IMR-90 (cell line): ENCODE measurements around the gene DNAH17. TPM values are rescaled to one million over a fixed set of nuclear protein-coding genes. Genes with fewer than 3 reads are reported as not detected.

Experiments used
- ATAC-seq: fragments of 200-7000 bp; cut with Tn5 transposase; 2 replicates; pipeline ENCODE4 v1.9.1; 2020; ENCODE audit warnings: low read depth, mild to moderate bottlenecking, moderate library complexity
- BruUV-seq: library from RNA; stranded (reverse); fragments of 400-500 nt; replicated peaks from 2 replicates; lab custom pipeline; 2021; lab: Mats Ljungman, UMichigan
- CTCF ChIA-PET: fragments of 300-600 bp; formaldehyde crosslinking; extraction: SDS; loops from one replicate; lab custom pipeline; 2021; ENCODE audit warnings: antibody characterized with exemption; lab: Yijun Ruan, JAX
- POLR2A ChIA-PET: fragments of 300-600 bp; sonication (Branson Sonifier 250); formaldehyde crosslinking; loops from one replicate; lab custom pipeline; 2022; ENCODE audit warnings: antibody characterized with exemption; ENCODE audit not compliant: unreplicated experiment; lab: Charles Lee
- DNase-seq: peaks from one replicate; pipeline ENCODE4 v3.0.0; 2013
- H2AFZ ChIP-seq: replicated peaks from 2 replicates; pipeline ENCODE3; 2013; ENCODE audit warnings: low read length, mild to moderate bottlenecking; ENCODE audit not compliant: poor library complexity
- H2AK5ac ChIP-seq: 2 replicates; pipeline ENCODE4 v1.6.1; 2013; ENCODE audit warnings: low read depth, low read length, inconsistent platforms
- H2AK9ac ChIP-seq: replicated peaks from 2 replicates; pipeline ENCODE3; 2013; ENCODE audit warnings: mild to moderate bottlenecking, low read depth, low read length, moderate library complexity; ENCODE audit not compliant: poor library complexity
- H2BK120ac ChIP-seq: 2 replicates; pipeline ENCODE4 v1.6.1; 2013; ENCODE audit warnings: low read depth, low read length, inconsistent platforms
- H2BK15ac ChIP-seq: 3 replicates; pipeline ENCODE4 v1.6.1; 2013; ENCODE audit warnings: low read depth, low read length, inconsistent platforms
- H2BK20ac ChIP-seq: 2 replicates; pipeline ENCODE4 v1.6.1; 2013; ENCODE audit warnings: low read depth, mild to moderate bottlenecking, inconsistent platforms, low read length, moderate library complexity
- H2BK5ac ChIP-seq: 2 replicates; pipeline ENCODE4 v1.6.1; 2013; ENCODE audit warnings: mild to moderate bottlenecking, low read depth, low read length, inconsistent platforms; ENCODE audit not compliant: poor library complexity, severe bottlenecking
- H3K14ac ChIP-seq: replicated peaks from 2 replicates; pipeline ENCODE4 v1.6.1; 2013; ENCODE audit warnings: low read depth, low read length, inconsistent platforms
- H3K18ac ChIP-seq: 2 replicates; pipeline ENCODE4 v1.6.1; 2013; ENCODE audit warnings: low read depth, low read length, control low read depth
- H3K23ac ChIP-seq: 2 replicates; pipeline ENCODE4 v1.6.1; 2013; ENCODE audit warnings: low read depth, low read length, inconsistent platforms
- H3K27ac ChIP-seq: 2 replicates; pipeline ENCODE4 v1.5.1; 2013; ENCODE audit warnings: mild to moderate bottlenecking, control low read depth, low read length; ENCODE audit not compliant: insufficient read depth
- H3K27me3 ChIP-seq: 2 replicates; pipeline ENCODE4 v1.6.1; 2013; ENCODE audit warnings: low read length; ENCODE audit not compliant: control insufficient read depth, insufficient read depth
- H3K36me3 ChIP-seq: 2 replicates; pipeline ENCODE4 v1.6.1; 2013; ENCODE audit warnings: low read length, mixed read lengths; ENCODE audit not compliant: control insufficient read depth, insufficient read depth
- H3K4ac ChIP-seq: 2 replicates; pipeline ENCODE4 v1.6.1; 2013; ENCODE audit warnings: low read depth, low read length, inconsistent platforms
- H3K4me1 ChIP-seq: 2 replicates; pipeline ENCODE4 v1.6.1; 2013; ENCODE audit warnings: low read length, mixed read lengths; ENCODE audit not compliant: control insufficient read depth, insufficient read depth
- H3K4me2 ChIP-seq: 2 replicates; pipeline ENCODE4 v1.6.1; 2013; ENCODE audit warnings: low read depth, mild to moderate bottlenecking, control low read depth, low read length, moderate library complexity
- H3K4me3 ChIP-seq: 2 replicates; pipeline ENCODE4 v1.5.1; 2013; ENCODE audit warnings: low read depth, mild to moderate bottlenecking, control low read depth, low read length, moderate library complexity; ENCODE audit not compliant: insufficient read depth
- H3K56ac ChIP-seq: 2 replicates; pipeline ENCODE4 v1.6.1; 2013; ENCODE audit warnings: low read length, inconsistent platforms; ENCODE audit not compliant: insufficient read depth; ENCODE audit errors: extremely low read depth
- H3K79me1 ChIP-seq, 2 experiments: 2 replicates each; pipeline ENCODE4 v1.6.1; 2013; ENCODE audit warnings: low read length in 2 of 2, inconsistent platforms in 1 of 2, low read depth in 1 of 2
- H3K9ac ChIP-seq: 2 replicates; pipeline ENCODE4 v1.6.1; 2013; ENCODE audit warnings: low read depth, low read length, control low read depth
- H3K9me1 ChIP-seq: 2 replicates; pipeline ENCODE4 v1.6.1; 2013; ENCODE audit warnings: low read length, inconsistent platforms; ENCODE audit not compliant: insufficient read depth
- H3K9me3 ChIP-seq: 2 replicates; pipeline ENCODE4 v1.6.1; 2013; ENCODE audit warnings: low read length; ENCODE audit not compliant: control insufficient read depth, insufficient read depth
- H4K20me1 ChIP-seq: 2 replicates; pipeline ENCODE4 v1.6.1; 2013; ENCODE audit warnings: low read length, inconsistent platforms; ENCODE audit not compliant: insufficient read depth
- H4K5ac ChIP-seq: 2 replicates; pipeline ENCODE4 v1.6.1; 2013; ENCODE audit warnings: mild to moderate bottlenecking, low read depth, low read length, control low read depth
- H4K8ac ChIP-seq, 2 experiments: 2 replicates each; pipeline ENCODE4 v1.6.1; 2013; ENCODE audit warnings: low read depth in 2 of 2, low read length in 2 of 2, control low read depth in 1 of 2, inconsistent platforms in 1 of 2
- H4K91ac ChIP-seq: 2 replicates; pipeline ENCODE4 v1.6.1; 2013; ENCODE audit warnings: low read depth, low read length, inconsistent platforms; ENCODE audit not compliant: insufficient read depth
- BHLHE40 ChIP-seq: fragments of 150-350 bp; IDR thresholded peaks from 2 replicates; pipeline ENCODE4 v1.6.1; 2016; ENCODE audit warnings: mild to moderate bottlenecking, low read depth, low read length
- CEBPB ChIP-seq: IDR thresholded peaks from 2 replicates; pipeline ENCODE4 v1.6.1; 2012; ENCODE audit warnings: low read depth, low read length, improper control_type of control experiment
- FOS ChIP-seq: fragments of 150-350 bp; IDR thresholded peaks from 2 replicates; pipeline ENCODE4 v1.6.1; 2016; ENCODE audit warnings: low read depth, low read length
- MAFK ChIP-seq: IDR thresholded peaks from 2 replicates; pipeline ENCODE4 v1.6.1; 2012; ENCODE audit warnings: low read depth, low read length, improper control_type of control experiment
- MAZ ChIP-seq: IDR thresholded peaks from 2 replicates; pipeline ENCODE4 v1.6.1; 2012; ENCODE audit warnings: low read depth, mild to moderate bottlenecking, low read length, improper control_type of control experiment, moderate library complexity, borderline replicate concordance
- MXI1 ChIP-seq: IDR thresholded peaks from 2 replicates; pipeline ENCODE4 v1.6.1; 2012; ENCODE audit warnings: low read depth, mild to moderate bottlenecking, low read length, moderate library complexity, borderline replicate concordance
- NFE2L2 ChIP-seq: fragments of 150-350 bp; IDR thresholded peaks from 2 replicates; pipeline ENCODE4 v1.6.1; 2016; ENCODE audit warnings: low read depth, mild to moderate bottlenecking, low read length
- POLR2A ChIP-seq: IDR thresholded peaks from 2 replicates; pipeline ENCODE4 v1.6.1; 2012; ENCODE audit warnings: mild to moderate bottlenecking, low read depth, low read length
- RAD21 ChIP-seq: IDR thresholded peaks from 2 replicates; pipeline ENCODE4 v1.6.1; 2012; ENCODE audit warnings: low read length, improper control_type of control experiment
- RCOR1 ChIP-seq: IDR thresholded peaks from 2 replicates; pipeline ENCODE4 v1.6.1; 2012; ENCODE audit warnings: mild to moderate bottlenecking, low read length, improper control_type of control experiment; ENCODE audit not compliant: insufficient replicate concordance
- SMC3 ChIP-seq: fragments of 150-350 bp; IDR thresholded peaks from 2 replicates; pipeline ENCODE4 v1.6.1; 2016; ENCODE audit warnings: low read depth, mild to moderate bottlenecking, antibody characterized with exemption, low read length, moderate library complexity
- USF2 ChIP-seq: fragments of 150-350 bp; IDR thresholded peaks from 2 replicates; pipeline ENCODE4 v1.6.1; 2017; ENCODE audit warnings: mild to moderate bottlenecking, antibody characterized with exemption, low read length, low read depth
- WGBS, 2 experiments: methylation state at CpG; one replicate each; pipeline versions ENCODE4 v1.1.5 to v1.1.7; 2013; ENCODE audit warnings: missing lambda C conversion rate in 2 of 2; ENCODE audit not compliant: insufficient read length in 1 of 2; ENCODE audit errors: extremely low coverage in 2 of 2; 5-methylcytosine and 5-hydroxymethylcytosine counted together
- dilution Hi-C: fragments of 300-500 bp; cut with HindIII; formaldehyde crosslinking; loops from one replicate; pipeline ENCODE4 v1.14.3; 2018; ENCODE audit warnings: low sequenced_read_pairs; ENCODE audit not compliant: unreplicated experiment
- in situ Hi-C: fragments of 300-500 bp; cut with MboI; formaldehyde crosslinking; loops from 3 replicates; pipeline ENCODE4 v1.14.3; 2019; ENCODE audit warnings: low sequenced_read_pairs, inconsistent platforms, mixed read lengths
- intact Hi-C: fragments of 100-400 bp; cut with micrococcal nuclease; formaldehyde crosslinking; loops from 2 replicates; pipeline ENCODE4 v1.10.0; 2022
- polyA plus RNA-seq, 3 experiments: library from polyadenylated mRNA; depleted of rRNA; stranded (reverse); fragments of >200 nt; gene quantifications; 2 replicates each; pipeline ENCODE4 v1.2.3, GENCODE V29; 2012; ENCODE audit warnings: low replicate concordance in 1 of 3
- total RNA-seq: library from RNA; depleted of rRNA; stranded (reverse); fragments of >200 nt; gene quantifications from 2 replicates; pipeline ENCODE4 v1.2.3, GENCODE V29; 2012
- TF ChIP-seq, protein P1 (sequence below): conservative IDR thresholded peaks from 2 replicates; pipeline ENCODE4 v1.5.1; 2012; ENCODE audit warnings: mild to moderate bottlenecking, low read depth, low read length, improper control_type of control experiment
- TF ChIP-seq, protein P2 (sequence below): fragments of 150-350 bp; IDR thresholded peaks from 2 replicates; pipeline ENCODE4 v1.6.1; 2016; ENCODE audit warnings: low read depth, mild to moderate bottlenecking, low read length, moderate library complexity, borderline replicate concordance

Gene DNAH17
- total and polyA plus RNA-seq, 2 of the 4 experiments (the other 2 are of a cell fraction): not detected

- Histone ChIP-seq H2AK9ac (no peak overlapping the region), H3K23ac (no peak overlapping the region), H3K4me1 (no peaks in the 10 kb centered on the region), H3K14ac (no peak overlapping the region), H2BK20ac (no peak overlapping the region), H3K4me3 (no peak overlapping the region), H4K8ac (no peak overlapping the region), H3K9ac (no peak overlapping the region), H2BK5ac (no peak overlapping the region), H3K79me1 (no peaks in the 10 kb centered on the region), H2AFZ (no peak overlapping the region), H3K27ac (no peak overlapping the region), H2AK5ac (no peak overlapping the region; the same call in 1 of the 2 replicates), H3K56ac (no peak overlapping the region), H3K9me3 (no peaks in the 10 kb centered on the region), H4K5ac (no peak overlapping the region), H3K27me3 (peaks cover 27% of the 10 kb centered on the region), H3K4me2 (no peak overlapping the region), H3K36me3 (no peaks in the 10 kb centered on the region), H4K20me1 (no peaks in the 10 kb centered on the region), H3K9me1 (0 out of 2 replicates have a peak, but pooled peaks cover 3% of the 10 kb centered on the region), H2BK15ac (no peak overlapping the region), H4K91ac (no peak overlapping the region), H2BK120ac (no peak overlapping the region), H3K4ac (no peak overlapping the region), H3K18ac (no peak overlapping the region)
- no peak for DNase-seq
- ATAC-seq: no peak
- TF ChIP-seq MXI1 (no peak), RCOR1 (no peak), MAZ (no peak), MAFK (no peak), CEBPB (no peak), FOS (no peak), USF2 (no peak), POLR2A (no peak), NFE2L2 (no peak), RAD21 (no peak), SMC3 (no peak), BHLHE40 (no peak)
- TF ChIP-seq, protein P1, sequence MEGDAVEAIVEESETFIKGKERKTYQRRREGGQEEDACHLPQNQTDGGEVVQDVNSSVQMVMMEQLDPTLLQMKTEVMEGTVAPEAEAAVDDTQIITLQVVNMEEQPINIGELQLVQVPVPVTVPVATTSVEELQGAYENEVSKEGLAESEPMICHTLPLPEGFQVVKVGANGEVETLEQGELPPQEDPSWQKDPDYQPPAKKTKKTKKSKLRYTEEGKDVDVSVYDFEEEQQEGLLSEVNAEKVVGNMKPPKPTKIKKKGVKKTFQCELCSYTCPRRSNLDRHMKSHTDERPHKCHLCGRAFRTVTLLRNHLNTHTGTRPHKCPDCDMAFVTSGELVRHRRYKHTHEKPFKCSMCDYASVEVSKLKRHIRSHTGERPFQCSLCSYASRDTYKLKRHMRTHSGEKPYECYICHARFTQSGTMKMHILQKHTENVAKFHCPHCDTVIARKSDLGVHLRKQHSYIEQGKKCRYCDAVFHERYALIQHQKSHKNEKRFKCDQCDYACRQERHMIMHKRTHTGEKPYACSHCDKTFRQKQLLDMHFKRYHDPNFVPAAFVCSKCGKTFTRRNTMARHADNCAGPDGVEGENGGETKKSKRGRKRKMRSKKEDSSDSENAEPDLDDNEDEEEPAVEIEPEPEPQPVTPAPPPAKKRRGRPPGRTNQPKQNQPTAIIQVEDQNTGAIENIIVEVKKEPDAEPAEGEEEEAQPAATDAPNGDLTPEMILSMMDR: no peak
- TF ChIP-seq, protein P2, sequence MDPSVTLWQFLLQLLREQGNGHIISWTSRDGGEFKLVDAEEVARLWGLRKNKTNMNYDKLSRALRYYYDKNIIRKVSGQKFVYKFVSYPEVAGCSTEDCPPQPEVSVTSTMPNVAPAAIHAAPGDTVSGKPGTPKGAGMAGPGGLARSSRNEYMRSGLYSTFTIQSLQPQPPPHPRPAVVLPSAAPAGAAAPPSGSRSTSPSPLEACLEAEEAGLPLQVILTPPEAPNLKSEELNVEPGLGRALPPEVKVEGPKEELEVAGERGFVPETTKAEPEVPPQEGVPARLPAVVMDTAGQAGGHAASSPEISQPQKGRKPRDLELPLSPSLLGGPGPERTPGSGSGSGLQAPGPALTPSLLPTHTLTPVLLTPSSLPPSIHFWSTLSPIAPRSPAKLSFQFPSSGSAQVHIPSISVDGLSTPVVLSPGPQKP: no peak
- CTCF ChIA-PET: no interaction called here
- intact Hi-C loops (no loop called here), in situ Hi-C loops (no loop called here), dilution Hi-C loops (no loop called here)
- POLR2A ChIA-PET: no interaction called here
- WGBS, 2 experiments: 92% methylated on average over 2 of the region's 5 CpGs; no CpG with 5 or more reads in 1 of the 2 experiments
- BruUV-seq: no TSS peak
Observed at GRCh38 chr17:78558989-78559388, 18.2 kb downstream of the DNAH17 start.
